KMS-11 (cell line): ENCODE results near the gene RASGRF2.

Experiments used
- H2AFZ ChIP-seq: fragments of 200-600 bp; sonication (generic); 2 replicates; pipeline ENCODE4 v1.6.1; 2016; ENCODE audit warnings: antibody characterized with exemption, mixed run types, low read depth
- H3K27ac ChIP-seq: fragments of 200-600 bp; sonication (generic); 2 replicates; pipeline ENCODE4 v1.6.1; 2016; ENCODE audit warnings: mild to moderate bottlenecking, mixed run types
- H3K27me3 ChIP-seq: fragments of 200-600 bp; sonication (generic); 2 replicates; pipeline ENCODE4 v1.6.1; 2017; ENCODE audit warnings: mild to moderate bottlenecking, low read depth, mixed run types, moderate library complexity; ENCODE audit not compliant: insufficient read depth
- H3K36me3 ChIP-seq: fragments of 200-600 bp; sonication (generic); 2 replicates; pipeline ENCODE4 v1.6.1; 2017; ENCODE audit warnings: mild to moderate bottlenecking, mixed run types; ENCODE audit not compliant: insufficient read depth
- H3K4me1 ChIP-seq: fragments of 200-600 bp; sonication (generic); 2 replicates; pipeline ENCODE4 v1.6.1; 2016; ENCODE audit warnings: mild to moderate bottlenecking, low read depth, mixed run types; ENCODE audit not compliant: poor library complexity, severe bottlenecking
- H3K4me2 ChIP-seq: fragments of 200-600 bp; sonication (generic); 2 replicates; pipeline ENCODE4 v1.7.0; 2016; ENCODE audit warnings: mild to moderate bottlenecking, mixed run types
- H3K4me3 ChIP-seq: fragments of 200-600 bp; sonication (generic); IDR thresholded peaks from 2 replicates; pipeline ENCODE4 v1.6.1; 2017; ENCODE audit warnings: low read depth, low read length, mixed read lengths; ENCODE audit not compliant: insufficient read depth
- H3K79me2 ChIP-seq: fragments of 200-600 bp; sonication (generic); 2 replicates; pipeline ENCODE4 v1.6.1; 2016; ENCODE audit warnings: low read depth, mixed run types; ENCODE audit not compliant: insufficient read depth
- H3K9ac ChIP-seq: fragments of 200-600 bp; sonication (generic); 2 replicates; pipeline ENCODE4 v1.6.1; 2016; ENCODE audit warnings: mild to moderate bottlenecking, mixed run types
- H4K20me1 ChIP-seq: fragments of 200-600 bp; sonication (generic); 2 replicates; pipeline ENCODE4 v1.6.1; 2016; ENCODE audit warnings: mild to moderate bottlenecking, mixed run types; ENCODE audit not compliant: insufficient read depth
- TF ChIP-seq, protein P1 (sequence below): fragments of 200-600 bp; sonication (generic); conservative IDR thresholded peaks from 2 replicates; pipeline ENCODE4 v1.6.1; 2017; ENCODE audit warnings: low read depth, mild to moderate bottlenecking, antibody characterized with exemption, low read length, moderate library complexity, mixed read lengths

The RASGRF2 gene

DNA sequence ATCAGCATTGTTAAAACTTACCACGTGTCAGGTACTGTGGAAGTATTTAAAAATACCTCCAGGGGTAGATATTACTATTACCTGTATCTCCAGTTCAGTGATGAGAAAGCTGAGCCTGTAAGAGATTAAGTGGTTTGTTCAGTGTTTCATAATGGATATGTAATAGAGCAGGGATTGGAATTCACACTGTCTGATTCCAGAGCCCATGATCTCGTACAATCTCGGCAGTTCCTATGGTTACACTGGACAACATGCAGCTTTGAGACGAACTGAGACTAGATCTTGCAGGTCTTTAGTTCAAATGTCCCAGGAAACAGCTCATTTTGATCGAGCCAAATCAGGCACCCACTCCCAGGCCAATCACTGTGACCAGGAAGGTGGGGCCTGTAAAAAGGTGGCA, 8.8 kb upstream of the RASGRF2 start:
- Histone ChIP-seq H3K4me2 (no peak overlapping the region), H3K36me3 (no peaks in the 10 kb centered on the region; the same call in 1 of the 2 replicates), H4K20me1 (no peaks in the 10 kb centered on the region), H3K4me1 (no peaks in the 10 kb centered on the region), H3K27ac (no peak overlapping the region), H3K27me3 (no peaks in the 10 kb centered on the region), H3K79me2 (no peaks in the 10 kb centered on the region), H3K4me3 (no peak overlapping the region), H3K9ac (no peak overlapping the region), H2AFZ (no peak overlapping the region)
- TF ChIP-seq, protein P1, sequence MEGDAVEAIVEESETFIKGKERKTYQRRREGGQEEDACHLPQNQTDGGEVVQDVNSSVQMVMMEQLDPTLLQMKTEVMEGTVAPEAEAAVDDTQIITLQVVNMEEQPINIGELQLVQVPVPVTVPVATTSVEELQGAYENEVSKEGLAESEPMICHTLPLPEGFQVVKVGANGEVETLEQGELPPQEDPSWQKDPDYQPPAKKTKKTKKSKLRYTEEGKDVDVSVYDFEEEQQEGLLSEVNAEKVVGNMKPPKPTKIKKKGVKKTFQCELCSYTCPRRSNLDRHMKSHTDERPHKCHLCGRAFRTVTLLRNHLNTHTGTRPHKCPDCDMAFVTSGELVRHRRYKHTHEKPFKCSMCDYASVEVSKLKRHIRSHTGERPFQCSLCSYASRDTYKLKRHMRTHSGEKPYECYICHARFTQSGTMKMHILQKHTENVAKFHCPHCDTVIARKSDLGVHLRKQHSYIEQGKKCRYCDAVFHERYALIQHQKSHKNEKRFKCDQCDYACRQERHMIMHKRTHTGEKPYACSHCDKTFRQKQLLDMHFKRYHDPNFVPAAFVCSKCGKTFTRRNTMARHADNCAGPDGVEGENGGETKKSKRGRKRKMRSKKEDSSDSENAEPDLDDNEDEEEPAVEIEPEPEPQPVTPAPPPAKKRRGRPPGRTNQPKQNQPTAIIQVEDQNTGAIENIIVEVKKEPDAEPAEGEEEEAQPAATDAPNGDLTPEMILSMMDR, result no peak

DNA sequence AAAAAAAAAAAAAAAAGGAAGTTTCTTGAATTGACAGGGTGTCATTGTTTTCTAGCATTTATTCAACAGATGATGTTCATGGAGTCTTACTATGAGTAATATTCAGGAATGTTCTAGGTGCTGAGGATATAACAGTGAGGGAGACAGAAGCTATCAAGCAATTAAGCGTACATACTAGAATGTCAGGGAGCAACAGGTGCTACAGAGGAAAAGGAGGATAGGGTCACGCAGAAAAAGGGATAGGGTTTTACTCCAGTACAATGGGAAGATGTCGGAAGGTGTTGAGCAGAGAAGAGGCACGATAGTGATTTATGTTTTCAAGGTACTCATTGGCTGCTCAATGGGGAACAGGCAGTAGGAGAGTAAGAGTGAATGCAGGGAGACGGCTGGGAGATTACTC, 6.6 kb upstream of the RASGRF2 start:
- TF ChIP-seq, protein P1, result no peak
- Histone ChIP-seq H3K4me1 (peaks cover 9% of the 10 kb centered on the region), H2AFZ (no peak overlapping the region), H3K4me2 (no peak overlapping the region), H3K27me3 (no peaks in the 10 kb centered on the region), H3K9ac (no peak overlapping the region), H3K36me3 (no peaks in the 10 kb centered on the region; the same call in 1 of the 2 replicates), H4K20me1 (no peaks in the 10 kb centered on the region), H3K79me2 (no peaks in the 10 kb centered on the region), H3K27ac (no peak overlapping the region), H3K4me3 (no peak overlapping the region)

DNA sequence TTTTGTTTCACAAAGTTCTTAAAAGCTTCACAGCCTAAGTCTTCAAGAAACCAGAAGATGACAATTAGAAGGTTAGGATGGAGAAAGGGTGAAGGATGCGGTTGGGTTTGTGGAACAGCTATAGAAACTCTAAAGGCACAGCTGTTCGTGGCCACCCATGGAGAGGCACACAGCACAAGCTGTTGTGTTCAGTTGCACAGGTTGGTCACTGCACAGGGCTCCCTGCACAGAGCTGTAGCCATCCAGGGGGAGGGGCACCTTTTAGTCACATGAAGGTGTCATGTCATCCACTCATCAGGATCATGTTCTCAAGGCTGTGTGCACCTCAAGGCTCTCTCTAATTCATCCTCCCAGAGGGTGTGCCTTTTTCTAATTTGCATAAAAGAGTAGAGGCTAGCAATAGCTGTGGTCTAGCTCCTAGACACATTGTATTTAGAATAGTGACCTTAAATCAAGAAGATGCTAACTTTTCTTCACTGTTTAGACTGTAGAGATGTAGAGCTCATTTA, 5.0 kb upstream of the RASGRF2 start:
- Histone ChIP-seq H3K9ac (no peak overlapping the region), H2AFZ (no peak overlapping the region), H3K79me2 (no peaks in the 10 kb centered on the region), H4K20me1 (no peaks in the 10 kb centered on the region), H3K36me3 (no peaks in the 10 kb centered on the region), H3K4me3 (no peak overlapping the region), H3K27me3 (no peaks in the 10 kb centered on the region), H3K4me1 (peaks cover 11% of the 10 kb centered on the region), H3K4me2 (no peak overlapping the region), H3K27ac (no peak overlapping the region)
- TF ChIP-seq, protein P1, result no peak

DNA sequence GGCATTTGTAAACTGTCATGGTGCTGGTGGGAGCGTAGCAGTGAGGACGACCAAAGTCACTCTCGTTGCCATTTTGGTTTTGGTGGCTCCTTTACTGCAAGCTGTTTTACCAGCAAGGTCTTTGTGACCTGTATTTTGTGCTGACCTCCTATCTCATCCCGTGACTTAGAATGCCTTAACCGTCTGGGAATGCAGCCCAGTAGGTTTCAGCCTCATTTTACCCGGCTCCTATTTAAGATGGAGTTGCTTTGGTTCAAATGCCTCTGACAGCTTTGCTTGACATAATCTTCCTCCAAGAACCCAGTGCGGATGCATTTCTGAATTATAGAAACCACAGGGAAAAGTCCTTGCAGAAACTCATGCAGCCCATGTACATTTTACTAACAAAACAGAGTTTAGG, 3.9 kb upstream of the RASGRF2 start:
- Histone ChIP-seq H3K27me3 (no peaks in the 10 kb centered on the region), H3K4me3 (no peak overlapping the region), H4K20me1 (no peaks in the 10 kb centered on the region), H3K79me2 (no peaks in the 10 kb centered on the region), H3K27ac (no peak overlapping the region), H2AFZ (no peak overlapping the region), H3K9ac (no peak overlapping the region), H3K36me3 (no peaks in the 10 kb centered on the region), H3K4me1 (peaks cover 11% of the 10 kb centered on the region), H3K4me2 (no peak overlapping the region)
- TF ChIP-seq, protein P1, result no peak
